GM19193 (cell line): ENCODE data around the gene LMF1.

Experiments
- POLR2A ChIP-seq: IDR thresholded peaks from 4 replicates; pipeline ENCODE4 v1.6.1; 2011; ENCODE audit not compliant: insufficient read depth, insufficient read length; ENCODE audit errors: extremely low read depth

Gene LMF1

DNA sequence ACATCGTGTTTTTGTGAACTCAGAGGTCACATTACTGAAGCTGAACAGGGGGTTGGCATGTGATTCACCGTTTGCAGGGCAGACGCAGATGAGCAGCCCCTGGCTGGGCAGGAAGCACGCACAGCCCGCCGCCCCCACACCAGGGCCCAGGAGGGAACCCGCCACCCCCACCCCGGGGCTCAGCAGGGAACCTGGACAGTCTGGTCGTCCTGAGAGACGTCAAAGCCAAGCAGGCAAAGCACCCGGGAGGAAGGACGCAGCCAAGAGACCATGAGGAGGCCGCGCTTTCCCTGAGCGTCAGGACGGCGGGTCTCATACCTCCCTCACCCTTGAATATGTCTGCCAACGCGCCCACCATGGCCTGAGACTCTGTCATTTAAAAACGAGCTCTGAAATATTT is 60.6 kb downstream of the LMF1 start:
- TF ChIP-seq POLR2A: no peak

DNA sequence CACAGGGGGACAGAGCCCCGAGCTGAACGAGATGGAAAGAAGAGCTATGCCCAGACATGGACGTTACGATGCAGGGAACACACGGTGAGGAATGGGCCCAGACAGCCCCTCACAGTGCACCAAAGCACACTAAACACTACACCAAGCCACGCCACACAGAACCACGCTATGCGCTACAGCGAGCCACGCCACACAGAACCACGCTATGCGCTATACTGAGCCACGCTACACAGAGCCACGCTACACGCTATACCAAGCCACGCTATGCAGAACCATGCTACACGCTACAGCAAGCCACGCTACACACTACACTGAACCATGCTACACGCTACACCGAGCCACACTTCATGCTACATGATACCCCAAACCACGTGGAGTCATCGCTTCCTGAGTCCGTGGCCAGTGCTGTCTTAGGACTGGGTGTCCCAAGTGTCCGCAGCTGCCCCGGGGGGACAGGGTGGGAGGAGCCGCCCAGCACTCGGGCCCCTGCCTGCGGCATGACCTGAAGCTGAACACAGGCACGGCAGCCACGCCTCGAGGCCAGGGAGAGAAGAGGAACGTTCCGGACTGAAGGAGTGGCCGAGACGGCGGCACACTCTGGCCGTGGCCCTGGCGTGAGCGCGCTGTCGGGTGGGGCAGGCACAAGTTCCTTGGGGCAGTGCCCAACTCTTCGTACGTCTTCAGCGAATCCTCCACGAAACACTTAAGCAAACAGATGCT is 61.3 kb downstream of the LMF1 start:
- TF ChIP-seq POLR2A: no peak

DNA sequence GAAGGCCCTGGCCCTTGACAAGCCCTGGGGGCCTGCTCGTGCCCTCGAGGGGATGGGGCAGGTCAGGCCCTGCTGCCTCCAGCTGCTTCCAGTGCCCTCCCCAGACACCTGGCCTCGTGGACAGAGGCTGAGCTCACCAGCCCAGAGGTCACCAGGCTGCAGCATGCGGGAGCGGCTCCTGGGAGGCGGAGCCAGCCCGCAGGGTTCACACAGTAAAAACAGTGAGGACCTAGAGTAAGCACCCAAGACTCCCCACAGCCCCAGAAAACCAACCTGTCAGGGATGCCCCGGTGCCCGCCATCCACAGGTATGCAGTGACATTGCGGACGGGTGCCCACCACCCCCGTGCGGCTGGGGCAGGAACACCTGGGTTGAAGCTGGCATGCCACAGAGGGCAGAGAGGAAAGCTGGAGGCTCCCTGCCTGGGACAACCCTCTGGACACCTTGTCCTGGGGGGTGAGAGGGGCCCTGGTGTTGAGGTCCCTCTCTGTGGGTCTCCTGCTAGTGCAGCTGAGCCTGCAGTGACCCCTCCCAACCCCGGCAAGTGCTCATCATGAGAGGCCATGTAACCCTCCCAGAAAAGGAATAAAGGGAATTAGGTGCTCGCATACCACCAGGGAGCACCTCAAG is 62.1 kb downstream of the LMF1 start:
- TF ChIP-seq POLR2A: no peak

DNA sequence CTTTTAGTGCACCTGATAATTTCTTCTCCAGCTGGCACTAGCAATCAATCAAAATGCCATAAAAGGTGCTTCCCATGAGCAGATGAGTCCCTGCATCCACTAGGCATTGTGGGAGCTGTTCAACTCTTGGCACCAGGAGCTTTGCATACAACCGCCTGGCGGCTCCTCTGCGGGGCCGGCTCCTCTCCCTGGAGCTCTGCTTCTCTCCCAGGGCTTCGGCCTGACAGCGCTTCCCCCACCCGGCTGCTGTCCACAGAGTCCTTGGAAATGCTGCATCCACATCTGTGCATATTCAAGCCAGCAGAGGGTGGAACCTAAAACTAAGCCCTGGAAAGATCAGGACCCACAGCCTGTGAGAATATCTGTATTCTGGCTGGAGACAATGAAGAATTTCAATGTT is 62.9 kb downstream of the LMF1 start:
- no peak for TF ChIP-seq POLR2A

DNA sequence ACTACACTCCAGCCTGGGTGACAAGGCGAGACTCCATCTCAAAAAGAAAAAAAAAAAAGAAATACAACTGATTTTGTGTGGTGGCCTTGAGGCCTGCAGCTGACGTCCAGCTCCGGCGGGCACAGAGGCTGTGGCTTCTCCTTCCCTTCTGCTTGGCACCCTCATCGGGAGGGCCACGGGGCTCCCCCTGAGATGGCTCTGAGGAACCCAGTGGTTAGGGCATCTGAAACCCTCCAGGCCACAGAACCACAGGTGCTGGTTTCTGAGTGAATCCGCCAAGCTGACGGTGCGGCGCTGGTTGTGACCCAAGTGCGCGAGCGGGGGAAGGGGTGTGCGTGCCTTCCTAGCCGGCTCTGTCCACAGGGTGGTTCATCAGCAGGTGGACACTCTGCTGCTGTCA is 63.4 kb downstream of the LMF1 start:
- no peak for TF ChIP-seq POLR2A

DNA sequence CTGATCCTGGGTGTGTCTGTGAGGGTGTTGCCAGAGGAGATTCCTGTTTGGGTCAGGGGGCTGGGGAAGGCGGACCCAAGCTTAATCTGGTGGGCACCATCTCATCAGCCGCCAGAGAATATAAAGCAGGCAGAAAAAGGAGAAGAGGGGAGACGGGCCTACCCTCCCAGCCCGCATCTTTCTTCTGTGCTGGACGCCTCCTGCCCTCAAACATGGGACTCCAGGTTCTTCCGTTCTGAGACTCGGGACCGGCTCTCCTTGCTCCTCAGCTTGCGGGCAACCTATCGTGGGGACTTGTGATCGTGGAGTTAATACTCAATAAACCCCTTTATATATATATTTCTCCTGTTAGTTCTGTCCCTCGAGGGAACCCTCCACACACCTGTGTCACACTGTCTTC is 64.5 kb downstream of the LMF1 start:
- TF ChIP-seq POLR2A: no peak

DNA sequence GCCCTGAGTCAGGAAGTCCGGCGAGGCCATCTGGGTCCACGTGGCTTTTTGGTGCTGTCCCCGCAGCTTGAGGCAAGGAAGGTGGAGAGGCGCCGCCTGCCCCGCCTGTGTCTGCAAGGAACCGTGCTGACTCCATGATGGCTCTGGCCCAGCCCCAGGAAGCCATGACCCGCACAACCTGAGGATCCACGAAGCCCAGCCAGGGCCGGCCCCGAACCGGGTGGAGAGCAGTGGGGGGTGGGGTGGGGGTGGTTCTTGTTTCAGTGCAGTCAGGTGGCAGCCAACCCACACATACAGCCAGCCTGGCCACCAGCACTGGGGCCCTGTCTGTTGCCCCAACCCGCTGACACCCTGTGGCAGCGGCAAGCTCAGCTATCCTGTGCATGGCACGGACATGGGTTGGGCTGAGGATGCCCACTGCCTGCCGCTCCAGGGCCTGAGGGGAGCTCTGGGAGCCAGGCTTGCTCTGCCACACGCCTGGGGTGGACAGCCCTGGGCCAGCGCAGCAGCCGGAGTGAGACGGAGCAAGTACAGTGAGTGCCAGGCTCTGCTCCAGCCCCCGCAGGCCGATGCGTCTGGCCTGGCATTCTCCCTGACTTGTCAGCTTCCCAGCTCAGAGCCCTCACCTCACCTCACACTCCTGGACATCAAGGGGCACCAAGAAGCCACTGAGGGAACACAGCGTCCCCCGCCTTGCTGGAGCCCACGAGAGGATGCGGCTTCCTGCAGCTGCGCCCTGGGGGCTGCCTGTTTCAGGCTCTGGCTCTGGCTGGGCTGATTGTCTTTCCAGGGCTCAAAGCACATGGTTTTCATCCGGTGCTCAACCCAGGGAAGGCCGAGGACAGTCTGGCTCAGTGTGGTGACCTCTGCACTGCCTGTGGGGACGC is 68.8 kb downstream of the LMF1 start:
- TF ChIP-seq POLR2A: no peak

DNA sequence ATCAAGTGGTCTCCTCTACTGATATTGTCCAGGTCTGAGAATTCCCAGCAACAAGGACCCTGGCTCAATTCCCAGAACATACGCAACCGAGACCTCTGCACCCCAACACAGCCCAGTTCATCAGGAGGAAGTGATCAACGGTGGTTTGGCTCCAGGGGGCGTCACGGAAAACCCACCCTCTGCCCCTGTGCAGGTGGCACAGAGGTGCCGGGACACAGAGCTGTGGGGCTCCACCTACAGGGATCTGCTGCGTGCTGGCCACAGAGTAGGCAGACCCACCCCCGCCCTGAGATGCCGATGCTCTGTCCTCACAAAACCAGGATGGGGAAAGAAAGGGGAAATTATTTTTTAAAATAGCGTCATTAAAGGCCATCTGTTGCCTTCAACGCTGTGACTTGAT is 69.6 kb downstream of the LMF1 start:
- no peak for TF ChIP-seq POLR2A

DNA sequence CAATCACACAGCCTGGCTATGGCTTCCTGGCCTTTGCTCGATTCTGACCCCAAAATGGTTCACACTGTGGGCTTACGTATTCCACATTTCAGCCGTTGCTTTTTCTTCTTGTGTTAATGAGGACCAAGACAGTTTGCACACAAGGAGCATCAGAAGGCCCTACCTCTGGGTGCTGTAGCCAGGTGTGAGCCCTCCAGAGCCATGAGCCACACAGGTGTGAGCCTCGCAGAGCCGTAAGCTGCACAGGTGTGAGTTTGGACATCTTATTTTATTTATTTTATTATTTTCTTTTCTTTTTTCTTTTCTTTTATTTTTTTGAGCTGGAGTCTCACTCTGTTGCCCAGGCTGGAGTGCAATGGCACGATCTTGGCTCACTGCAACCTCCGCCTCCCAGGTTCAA is 70.6 kb downstream of the LMF1 start:
- TF ChIP-seq POLR2A: no peak

DNA sequence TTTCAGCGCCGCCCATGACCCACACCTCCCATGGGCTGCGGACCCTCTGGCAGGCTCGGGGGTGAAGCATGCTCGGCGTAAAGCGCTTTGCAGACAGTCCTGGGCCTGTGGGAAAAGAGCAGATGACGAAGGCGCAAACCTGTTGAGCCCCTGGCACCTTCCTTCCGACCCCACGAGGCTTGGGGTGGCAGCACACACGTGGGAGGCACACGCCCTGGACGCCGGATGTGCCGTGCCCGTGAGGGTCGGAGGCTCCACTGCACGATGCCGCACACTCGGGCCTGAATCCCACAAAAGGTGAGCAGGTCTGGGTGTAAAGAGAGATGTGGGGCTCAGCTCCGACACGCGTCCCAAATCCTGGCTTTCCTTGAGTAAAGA is 71.1 kb downstream of the LMF1 start:
- no peak for TF ChIP-seq POLR2A

DNA sequence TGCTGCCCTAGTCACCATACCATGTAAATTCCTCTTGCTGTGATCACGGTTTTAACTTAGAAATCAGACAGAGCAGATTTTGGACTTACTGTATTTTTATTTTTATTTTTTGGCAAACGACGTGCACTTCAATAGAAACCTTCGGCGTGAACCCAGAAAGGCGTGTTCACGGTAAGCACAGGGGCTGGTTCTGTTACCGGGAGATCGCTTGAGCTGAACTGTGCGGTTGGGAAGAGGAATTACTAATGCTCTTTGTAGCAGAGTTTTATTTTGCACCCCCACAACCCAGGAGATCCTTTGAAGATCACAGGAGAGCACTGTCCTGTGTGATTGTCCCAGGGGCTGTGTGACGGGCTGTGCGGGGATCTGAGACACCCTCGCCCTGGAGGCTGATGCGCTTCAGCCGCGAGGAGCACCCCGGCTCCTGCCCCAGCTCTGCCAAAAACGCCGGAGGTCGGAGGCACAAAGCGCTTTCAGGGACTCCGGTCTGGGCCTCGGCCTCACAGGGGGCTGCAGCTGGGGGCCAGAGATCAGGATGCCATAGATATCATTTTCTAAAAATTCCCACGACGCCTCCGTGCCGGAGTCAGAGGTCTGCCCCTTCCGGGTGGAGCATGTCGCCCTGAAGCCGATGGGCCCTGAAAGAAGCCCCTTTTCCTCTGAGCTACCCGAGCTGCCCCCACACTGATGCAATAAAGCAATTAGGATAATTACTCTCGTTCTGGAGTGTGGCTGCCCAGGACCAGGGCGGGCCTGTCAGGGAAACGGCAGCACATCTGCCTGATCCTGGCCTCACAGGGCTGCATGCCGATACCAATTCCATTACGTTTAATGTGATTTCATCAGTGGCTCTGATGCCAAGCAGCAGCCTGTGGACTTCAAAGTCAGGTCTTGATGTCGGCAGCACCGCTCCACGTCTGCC is 71.8 kb downstream of the LMF1 start:
- TF ChIP-seq POLR2A: no peak

DNA sequence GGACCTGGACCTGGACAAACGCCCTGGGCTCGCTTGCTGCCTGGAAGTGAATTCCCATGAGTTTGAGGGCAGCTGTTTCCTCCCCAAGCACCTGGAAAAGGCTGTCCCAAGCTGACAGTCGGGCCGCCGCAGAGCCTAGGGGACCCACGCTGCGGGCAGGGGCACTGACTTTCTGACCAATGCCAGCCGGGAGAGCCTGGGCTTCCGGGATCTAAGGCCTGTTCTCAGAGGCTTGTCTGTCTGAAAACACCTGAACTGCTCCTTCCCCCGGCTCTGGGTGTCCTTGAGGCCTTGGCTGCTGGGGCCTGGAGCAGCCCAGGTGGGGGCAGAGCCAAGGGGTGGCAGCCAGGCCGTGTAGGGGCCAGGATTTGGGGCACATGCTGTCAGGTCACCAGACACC is 72.6 kb downstream of the LMF1 start:
- TF ChIP-seq POLR2A: no peak

DNA sequence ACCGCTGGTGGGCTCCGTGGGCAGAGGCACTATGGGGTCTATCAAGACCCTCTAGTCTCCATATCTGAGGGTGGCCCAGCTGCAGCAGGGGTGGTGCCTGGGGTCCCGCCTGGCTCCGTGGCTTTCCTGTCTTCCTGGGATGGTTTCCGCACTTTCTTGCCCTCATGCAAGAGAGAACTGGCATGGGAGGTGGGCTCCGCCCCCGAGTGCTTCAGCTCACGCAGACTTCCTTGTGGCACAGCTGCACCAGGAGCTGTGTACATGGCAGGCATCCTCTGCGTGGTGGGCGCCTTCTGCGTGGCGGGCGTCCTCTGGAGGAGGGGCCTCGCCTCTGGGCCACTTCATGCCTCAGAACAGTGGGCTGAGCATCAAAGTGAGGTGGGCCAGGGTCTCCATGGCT is 73.1 kb downstream of the LMF1 start:
- TF ChIP-seq POLR2A: no peak

DNA sequence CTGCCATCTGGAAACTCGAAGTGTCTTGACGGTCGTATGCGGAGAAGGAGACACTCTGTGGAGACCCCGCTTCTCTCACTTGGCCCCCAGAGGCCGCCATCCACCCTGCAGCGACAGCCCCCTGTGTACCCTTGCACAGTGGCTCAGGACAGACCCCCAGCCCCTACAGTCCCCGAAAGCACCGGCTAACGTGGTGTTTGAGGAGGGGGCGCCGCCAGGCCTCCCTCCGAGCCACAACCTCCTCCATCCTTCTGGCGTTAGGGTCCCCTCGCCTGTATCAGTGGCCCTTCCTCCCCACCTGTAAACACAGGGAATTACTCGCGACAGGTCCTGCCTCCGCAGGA is 73.6 kb downstream of the LMF1 start:
- no peak for TF ChIP-seq POLR2A

DNA sequence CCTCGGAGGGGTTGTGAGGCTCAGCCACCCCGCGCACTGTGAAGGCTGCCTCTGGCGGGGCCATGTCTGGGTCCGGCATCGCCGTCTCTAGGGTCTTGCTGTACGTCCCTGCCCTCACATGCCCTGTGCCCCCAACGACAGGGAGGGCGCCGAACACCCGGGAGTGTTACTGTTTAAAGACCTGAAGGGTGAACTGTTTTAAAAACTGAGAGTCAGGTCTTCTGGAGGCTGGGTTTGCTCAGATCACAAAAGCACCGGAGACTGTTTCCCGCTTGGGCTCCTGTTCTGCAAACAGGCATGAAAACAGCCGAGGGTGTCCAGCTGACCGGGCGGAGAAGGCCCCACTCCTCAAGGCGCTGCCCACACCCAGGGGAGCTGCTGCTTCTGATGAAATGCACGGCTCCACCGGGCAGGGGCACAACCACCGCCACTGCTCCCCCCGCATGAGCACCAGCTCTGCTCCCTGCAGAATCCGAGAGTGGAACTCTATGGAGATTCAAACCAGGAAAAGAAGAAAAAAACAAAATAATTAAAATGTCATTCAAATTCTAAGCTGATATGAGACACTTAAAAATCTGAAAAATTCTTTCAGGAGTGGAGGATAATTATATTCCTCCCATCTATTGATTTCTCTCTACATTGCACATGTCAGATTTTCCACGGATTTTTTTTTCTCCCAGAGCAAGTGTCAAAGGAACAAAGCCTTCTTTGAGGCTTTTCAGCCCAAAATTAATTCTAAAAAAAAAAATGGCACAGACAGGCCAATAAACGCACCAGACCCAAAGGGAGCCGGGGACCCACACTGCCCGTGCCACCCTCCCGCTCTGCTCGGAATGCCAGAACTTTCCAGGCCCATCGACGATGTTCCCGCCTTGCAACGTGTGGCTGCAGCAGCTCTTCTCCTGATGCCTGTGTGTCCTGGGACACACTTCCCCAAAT is 74.3 kb downstream of the LMF1 start:
- TF ChIP-seq POLR2A: no peak

DNA sequence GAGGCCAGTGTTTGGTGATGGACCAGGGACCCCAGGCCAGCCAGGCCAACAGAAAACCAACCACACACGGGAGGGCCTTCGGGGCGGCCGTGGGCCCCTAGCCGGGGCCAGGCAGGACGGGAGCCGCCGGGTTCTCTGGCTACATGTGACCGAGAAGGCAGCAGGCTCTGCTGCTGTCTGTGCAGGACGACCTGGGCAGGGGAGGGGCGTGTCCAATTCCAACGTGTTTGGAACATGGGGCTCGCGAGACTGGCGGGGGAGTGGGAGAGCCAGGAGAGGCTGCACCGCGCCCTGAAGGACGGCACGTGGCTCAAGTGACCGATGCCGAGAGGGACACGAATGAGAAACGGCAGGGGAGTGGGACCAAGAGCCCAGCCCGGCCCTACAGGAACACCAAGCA is 75.4 kb downstream of the LMF1 start:
- no peak for TF ChIP-seq POLR2A
